GM18870 (cell line): Measurements from ENCODE around the gene UNC79.

ENCODE experiments used
- ATAC-seq: cut with Tn5 transposase; IDR thresholded peaks from one replicate; pipeline ENCODE4 v1.9.1; 2021; ENCODE audit warnings: moderate library complexity; ENCODE audit not compliant: unreplicated experiment

The UNC79 gene

DNA sequence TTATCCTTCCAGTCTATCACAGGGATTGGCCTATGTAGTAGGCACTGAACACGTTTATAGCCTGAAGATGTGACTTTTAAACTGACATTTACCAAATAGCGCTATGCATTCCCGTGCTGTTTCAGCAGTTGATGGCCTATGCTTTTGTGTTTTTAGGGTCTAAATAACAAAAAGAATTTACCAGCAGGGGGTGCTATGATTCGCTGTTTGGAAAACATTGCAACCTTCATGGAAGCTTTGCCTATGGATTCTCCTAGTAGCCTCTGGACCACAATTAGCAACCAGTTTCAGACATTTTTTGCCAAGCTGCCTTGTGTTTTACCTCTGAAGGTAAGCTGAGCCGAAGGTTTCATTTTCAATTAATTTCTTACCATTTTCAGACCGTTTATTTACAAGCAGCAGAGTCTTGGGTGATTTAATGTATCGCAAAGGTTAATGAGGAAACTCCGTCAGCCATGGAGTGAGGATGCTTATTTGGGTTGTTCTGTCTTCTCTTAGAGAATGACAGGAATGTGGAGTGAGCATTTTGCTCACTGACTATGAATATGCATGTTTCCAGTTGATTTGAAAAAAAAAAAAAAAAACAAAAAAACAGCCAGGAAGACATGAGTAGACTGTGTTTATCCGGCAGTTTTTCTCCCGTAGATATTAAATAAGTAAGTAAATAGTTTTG is 224.5 kb downstream of the UNC79 start:
- no peak for ATAC-seq

DNA sequence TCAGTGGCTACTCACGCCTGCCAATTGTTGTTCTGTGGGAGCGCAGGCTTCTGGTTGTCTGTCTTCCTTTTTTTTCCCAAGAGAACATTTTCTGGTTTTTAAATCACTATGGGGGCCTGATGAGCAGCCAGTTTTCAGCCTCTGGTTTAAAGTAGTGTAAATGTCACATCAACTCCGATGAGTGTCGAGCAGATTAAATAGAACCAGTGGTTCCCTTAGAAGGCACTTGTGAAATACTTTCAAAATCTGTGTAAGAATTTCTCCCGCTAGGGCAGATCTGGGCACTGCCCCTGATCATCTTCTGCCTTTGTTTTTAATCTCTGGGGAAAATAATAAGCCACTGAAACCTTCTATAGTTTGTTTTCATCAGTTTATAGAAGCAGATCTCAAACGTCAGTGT is 227.1 kb downstream of the UNC79 start:
- ATAC-seq, result no peak

DNA sequence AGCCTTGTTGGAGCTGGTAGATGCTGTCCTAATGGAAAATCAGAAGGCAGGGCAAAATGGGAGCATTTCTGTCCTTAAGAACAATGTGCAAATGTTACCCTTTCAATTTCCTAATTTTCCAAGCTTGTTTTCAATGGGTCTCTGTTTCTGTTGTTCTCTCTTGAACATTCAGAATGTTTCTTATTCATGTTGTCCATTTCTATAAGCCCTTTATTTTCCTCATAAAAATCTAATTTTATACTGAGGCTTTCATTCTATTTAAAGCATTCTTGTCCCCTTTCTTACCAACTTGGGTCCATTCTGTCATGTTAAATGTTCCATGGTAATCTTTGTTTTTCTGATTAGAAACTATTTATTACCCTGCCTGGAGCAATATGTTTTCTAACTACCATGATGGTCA is 232.6 kb downstream of the UNC79 start:
- ATAC-seq, result no peak

DNA sequence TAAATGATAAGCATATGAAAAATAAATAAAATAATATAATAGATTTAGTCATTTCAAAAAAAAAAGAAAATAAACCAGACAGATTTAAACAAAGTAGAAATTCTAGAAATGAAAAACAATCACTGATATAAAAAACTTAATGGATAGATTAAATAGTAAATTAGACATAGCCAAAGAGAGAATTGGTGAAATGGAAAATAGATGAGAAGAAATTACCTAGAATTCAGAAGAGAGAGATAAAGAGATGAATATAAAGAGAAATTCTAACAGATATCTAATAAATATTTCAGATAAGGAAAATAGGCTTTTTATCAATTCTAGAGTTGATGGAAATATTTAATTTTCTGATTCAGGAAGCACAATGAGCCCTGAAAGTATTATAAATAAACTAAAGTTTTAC is 234.4 kb downstream of the UNC79 start:
- ATAC-seq, result no peak

DNA sequence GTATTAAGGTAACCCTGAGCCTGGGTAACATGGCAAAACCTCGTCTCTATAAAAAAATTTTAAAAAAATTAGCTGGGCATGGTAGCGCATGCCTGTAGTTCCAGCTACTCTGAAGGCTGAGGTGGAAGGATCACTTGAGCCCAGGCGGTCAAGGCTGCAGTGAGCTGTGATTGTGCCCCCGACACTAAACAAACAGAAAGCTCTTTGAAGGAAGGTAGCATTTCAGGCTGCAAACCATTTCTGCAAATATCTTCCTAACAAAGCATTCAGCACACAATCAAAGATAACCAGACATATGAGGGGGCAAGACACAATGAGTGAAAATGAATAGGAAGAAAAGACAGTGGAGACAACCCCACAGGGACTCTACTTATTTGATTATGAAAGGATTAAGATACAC is 238.9 kb downstream of the UNC79 start:
- no peak for ATAC-seq

DNA sequence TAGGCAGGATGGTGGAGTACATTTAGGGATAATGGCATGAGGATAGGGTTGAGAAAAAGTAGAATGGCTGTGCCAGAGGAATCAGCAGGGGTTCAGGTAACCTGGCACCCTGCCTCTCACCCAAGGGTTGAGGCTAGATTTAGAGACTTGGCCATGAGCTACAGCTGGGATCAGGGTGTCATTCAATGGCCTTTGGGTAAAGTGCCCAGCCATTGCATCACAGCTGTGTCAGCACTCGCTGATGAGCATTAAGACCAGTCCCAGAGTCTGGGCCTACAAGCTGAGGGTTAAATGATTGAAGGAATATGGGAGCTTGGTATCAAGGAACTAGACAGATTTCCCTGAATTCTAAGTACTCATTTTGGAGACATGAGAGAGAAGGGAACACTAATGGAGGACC is 243.6 kb downstream of the UNC79 start:
- no peak for ATAC-seq

DNA sequence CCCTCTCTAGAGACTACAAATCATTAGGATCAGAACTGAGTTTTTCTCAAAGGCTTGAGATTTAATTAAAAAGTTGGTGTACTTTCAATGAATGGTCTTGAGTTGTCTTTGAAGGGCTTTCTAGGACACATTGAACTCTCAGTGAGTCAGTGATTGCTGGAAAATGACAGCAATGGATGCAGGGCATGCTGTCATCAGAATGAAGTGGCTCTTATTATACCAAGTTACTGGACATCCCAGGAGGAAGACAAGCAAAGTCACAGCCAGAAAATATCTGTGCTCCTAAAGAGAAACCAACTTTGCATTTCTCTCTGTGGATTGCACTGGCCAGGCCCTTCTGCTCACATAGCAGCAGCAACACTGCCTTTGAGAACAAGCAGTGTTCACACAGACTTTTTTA is 244.9 kb downstream of the UNC79 start:
- ATAC-seq, result no peak

DNA sequence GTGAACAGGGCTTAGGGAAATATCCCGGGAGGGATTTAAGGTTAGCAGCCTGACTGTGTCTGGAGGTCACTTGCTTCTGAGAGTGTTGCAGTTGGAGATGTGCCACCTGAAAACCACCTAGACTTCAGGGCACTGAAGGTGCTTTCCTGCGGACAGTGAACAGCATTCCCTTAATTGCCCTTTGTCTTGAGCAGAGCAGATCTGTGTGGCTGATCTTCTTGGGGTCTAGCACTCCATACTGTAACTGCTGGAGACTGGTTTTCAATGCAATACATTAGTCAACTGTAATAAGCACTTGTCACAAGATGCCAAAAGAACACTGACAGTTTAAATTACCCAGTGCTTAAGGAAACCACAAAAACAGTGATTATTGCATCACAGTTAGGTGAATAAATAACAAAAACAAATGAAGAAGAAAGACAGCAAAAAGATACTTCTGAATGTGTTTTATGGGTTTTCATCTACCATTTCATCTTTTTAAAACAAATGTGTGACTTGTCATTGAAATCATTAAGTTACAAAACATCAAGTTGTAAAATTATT is 245.7 kb downstream of the UNC79 start:
- ATAC-seq, result no peak

DNA sequence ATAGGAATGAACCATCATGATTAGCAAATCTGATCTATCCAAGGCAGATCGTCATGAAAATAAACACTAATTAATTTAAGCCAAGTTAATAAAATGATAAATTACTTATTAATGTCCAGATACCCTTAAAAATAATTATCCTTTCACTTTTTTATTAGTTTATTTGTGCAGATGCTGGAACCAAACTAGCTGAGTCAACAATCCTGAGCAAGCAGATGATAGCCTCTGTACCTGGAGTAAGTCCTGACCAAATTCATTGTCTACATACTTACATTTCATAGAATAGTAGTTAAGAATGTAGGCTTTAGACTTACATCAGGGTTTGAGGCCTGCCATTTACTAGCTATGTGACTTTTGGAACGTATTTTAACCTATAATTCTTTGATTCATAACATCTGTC is 251.7 kb downstream of the UNC79 start:
- no peak for ATAC-seq

DNA sequence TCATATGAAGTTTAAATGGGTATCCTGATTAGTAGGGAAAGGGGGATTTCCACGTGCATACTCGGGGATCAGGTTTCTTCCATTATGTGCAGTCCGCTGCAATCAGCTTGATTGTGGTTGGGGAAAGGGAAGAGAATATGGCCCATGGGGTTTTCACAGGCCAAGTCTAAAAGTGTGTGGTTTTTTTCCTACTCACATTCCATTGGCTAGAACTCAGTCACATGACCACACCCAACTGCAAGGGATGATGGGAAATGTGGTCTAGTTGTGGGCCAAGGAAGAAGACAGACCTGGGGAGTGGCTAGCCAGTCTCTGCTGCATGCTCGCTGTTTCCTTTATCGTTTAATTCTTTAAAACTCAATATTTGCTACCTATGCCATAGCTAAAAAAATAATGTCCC is 252.5 kb downstream of the UNC79 start:
- ATAC-seq, result no peak

DNA sequence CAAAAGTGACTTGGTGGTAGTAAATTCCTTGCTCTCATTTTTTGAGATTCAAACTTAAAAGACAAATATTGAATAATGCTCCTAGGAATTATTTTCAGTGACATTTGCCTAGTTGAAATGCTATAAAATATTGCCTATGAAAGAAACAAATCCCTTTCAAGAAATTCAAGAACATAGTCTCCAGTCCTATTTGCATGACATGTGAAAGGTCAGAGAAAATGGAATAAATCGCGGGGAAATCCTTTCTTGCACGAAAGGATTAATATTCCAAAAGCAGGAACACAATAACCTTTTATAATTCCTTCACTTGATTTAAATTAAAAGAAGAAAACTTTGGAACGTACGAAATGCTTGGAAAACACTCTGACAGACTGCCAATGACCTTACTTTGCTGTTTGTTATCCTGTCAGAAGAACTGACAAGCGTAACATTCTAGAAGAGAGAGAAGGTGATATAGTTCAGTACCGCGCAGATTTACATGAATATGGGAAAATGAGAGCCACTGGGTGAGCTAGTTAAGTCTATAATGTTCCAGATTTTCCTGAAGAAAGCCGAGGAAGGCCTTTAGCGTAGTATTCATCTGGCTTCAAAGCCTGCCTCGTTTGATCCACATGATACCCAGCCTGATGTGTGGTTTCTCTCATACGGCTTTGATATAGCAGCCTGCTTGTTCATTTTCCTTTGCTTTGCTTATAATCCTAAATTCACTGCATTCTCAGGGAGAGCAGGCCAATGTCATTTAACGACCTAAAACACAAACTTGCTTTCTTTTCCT is 254.6 kb downstream of the UNC79 start:
- no peak for ATAC-seq

DNA sequence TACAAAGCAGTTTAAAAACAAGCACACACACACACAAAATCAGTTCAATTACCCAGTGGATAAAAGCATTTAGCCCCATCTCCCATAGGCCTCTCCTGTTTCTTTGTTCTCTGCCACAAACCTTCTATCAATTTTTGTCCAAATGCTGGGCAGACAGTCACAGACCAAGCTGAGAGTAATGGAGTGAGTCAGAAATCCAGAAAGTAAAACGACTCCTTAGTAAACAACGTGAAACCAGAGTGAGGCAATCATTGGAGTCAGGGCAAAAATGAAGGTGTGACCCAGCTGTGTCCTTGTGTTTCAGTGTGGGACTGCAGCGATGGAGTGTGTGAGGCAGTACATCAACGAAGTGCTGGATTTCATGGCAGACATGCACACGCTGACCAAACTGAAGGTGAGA is 255.5 kb downstream of the UNC79 start:
- ATAC-seq, result no peak

DNA sequence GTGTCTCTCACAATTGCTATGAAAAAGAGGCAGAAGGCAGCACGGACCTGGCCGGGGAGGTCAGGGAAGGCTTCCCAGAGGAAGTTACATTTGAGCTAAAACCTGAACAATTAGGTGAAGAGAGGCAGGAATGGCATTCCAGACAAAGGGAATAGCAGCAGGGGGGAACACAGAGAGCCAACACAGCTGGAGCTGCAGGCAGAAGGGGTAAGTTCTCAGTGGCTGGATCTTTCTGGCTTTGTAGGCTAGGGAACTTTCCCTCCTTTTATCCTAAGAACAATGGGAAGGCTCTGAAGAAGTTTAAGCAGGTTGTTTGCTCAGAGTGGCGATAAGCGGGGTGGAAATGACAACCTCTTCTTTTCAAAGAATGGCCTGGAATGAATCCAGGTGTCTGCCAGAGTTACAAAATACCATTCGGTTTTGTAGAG is 257.5 kb downstream of the UNC79 start:
- ATAC-seq, result no peak

DNA sequence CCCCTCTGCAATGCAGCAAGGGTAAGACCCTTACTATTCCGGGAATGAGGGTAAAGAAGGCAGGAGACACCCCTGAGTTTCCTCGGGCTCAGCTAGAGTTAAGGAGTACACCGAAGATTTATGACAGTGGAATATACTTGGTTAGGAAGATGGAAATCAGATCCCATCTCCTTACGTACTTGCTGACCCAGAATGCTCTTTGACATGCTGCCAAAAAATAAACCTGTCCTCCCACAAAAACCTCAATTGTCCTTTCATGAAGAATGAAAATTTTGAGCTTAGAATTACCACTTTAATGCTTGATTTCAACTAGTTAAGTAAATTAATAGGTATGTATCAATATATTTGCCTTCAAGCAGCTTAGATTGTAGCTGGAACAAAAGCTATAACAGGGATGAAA is 258.1 kb downstream of the UNC79 start:
- ATAC-seq, result no peak

DNA sequence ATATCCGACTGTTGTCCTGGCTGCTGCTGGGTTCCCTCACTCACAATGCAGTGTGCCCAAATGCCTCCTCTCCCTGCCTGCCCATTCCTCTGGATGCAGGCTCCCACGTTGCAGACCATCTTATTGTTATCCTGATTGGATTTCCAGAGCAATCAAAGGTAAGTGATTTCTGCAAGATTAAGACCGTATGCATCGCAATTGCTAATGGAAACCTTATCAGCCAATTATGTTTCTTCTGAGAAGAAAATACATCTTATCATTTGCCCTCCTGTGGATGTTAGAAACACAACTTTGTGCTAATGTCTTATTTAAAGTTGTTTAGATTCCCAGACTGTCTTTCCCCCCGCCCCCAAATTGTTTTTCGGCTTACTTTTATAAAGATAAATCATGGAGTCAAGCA is 259.4 kb downstream of the UNC79 start:
- ATAC-seq, result no peak

DNA sequence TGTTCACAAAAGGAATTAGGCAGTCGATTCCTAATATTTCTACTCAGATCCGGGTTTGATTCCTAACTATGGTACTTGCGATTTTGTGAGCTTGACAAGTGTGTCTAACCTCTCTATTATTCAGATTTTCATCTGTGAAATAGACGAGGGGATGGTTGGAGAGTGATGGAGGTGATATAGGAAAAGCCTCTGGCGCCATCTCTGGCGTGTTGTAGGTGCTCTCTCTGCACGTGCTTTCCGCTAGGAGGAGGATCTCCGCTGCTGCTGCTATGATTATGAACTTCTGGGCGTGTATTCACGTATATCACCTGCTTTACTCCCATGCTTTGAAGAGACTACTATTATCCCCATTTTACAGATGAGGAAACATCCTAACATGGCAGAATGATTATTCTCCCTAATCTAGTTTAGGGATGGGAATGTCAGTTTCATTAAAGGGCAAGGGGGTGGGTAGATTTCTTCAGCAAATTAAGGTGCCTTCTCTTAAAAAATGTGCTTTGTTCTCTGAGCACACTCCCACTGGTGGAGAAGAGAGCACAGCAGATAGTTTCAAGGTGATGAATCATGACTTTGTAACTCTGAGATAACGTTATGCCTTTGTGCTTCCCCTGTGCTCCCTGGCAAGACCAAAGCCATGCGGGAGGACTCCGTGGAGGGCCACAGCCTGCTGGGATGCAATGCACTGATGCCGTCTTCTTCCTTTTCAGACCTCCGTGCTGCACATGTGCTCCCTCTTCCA is 260.5 kb downstream of the UNC79 start:
- no peak for ATAC-seq

DNA sequence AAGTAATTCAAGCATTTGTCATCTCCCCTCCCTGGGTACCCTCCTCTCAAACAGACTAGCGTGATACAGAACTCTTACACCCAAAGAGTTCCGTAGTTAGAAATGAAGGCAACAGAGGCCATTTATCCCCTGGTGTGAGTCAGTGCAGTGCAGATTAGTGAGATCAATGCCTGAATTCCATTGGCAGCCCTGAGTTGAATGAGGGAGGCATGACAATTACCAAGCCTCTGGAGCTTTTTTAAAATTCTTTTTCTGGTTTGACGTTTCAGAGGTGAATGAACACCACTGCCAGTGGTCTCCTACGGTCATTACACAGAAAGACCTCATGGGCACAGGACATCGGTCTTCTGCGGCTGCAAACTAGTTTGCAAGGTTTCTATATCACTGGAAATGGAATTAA is 263.2 kb downstream of the UNC79 start:
- no peak for ATAC-seq

DNA sequence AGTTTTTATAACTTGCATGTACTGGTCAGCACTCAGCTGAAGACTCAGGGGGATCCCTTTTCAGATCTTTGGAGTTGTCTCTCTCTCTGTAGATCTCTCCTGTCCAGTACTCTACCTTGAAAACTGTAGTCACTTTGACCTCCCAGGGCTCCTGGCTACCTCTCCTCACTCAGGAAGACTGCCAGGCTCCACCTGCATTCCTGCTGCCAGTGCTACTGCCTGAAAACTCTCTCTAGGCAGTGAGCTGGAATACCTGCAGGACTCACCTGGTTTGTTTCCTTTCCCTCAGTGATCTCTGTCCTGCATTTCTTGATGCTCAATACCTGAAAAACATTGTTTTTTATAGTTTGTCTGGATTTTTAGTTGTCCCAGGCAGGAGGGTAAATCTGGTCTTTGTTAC is 270.2 kb downstream of the UNC79 start:
- ATAC-seq, result no peak

DNA sequence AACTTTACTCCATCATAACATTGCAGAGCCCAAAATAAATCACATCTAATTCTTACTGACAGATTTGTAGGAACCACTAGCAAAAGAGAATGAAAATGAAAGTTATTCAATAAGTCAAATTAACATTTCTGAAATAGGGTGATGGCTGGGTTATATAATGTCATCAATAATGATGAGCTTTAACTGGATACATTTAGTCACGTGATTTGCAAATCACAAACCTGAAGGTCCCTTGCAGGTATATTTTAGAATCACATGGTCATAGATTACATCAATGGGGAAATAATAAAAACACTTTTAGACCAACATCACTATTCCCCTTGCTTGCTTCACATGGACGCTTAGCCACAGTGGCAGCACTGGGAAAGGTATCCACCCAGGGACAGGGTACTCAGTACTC is 270.8 kb downstream of the UNC79 start:
- ATAC-seq, result no peak

DNA sequence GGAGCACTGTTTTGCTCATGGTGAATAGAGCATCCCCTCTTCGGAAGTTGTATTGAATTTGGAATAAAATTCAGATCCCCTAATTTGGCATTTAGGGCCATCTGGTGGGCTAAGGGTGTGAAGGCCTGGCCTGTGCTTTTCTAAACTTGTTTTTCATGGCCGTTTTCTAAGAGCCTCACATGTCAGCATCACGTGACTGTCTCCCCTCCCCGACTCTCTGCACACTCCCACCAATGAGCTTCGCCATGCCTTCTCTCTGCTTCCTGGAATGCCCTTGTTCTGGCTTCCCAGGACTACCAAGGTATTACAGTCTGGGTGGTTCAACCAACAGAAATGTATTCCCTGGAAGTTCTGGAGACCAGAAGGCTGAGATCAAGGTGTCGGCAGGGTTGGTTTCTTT is 272.2 kb downstream of the UNC79 start:
- no peak for ATAC-seq

DNA sequence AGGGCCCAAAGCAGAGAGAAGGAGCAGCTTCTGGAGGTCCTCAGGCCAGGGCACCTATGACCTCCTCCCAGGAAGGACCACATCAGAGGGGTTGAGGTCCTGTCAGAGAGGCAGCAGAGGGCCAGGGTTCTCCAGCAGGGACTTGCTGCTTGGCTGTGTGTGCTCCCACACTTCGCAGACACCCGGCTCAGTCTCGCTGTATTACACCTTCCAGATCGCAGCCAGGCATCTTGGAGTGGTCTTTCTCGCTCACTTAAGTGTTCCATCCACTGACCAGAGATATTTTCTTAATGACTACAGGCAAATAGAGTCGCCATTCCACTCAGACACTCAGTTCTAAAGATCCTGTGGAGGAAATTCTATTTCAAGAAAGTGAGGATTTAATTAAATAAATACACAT is 273.2 kb downstream of the UNC79 start:
- no peak for ATAC-seq
